HUES6 (cell line): ENCODE data around the gene SPN.
"Not testable (repeated sequence)": the region's sequence is repeated elsewhere in the genome, so short reads cannot be mapped to it uniquely, and the experiment has no call there.

Experiments used
- H3K27ac ChIP-seq: 2 replicates; pipeline ENCODE4 v1.7.0; 2013; ENCODE audit warnings: low read depth, mild to moderate bottlenecking, low read length, inconsistent platforms
- H3K27me3 ChIP-seq: 2 replicates; pipeline ENCODE4 v1.6.1; 2013; ENCODE audit warnings: low read length; ENCODE audit not compliant: control insufficient read depth, insufficient read depth
- H3K36me3 ChIP-seq: 2 replicates; pipeline ENCODE4 v1.6.1; 2013; ENCODE audit warnings: low read length; ENCODE audit not compliant: control insufficient read depth, insufficient read depth
- H3K4me1 ChIP-seq: 2 replicates; pipeline ENCODE4 v1.6.1; 2013; ENCODE audit warnings: low read length; ENCODE audit not compliant: control insufficient read depth, insufficient read depth
- H3K4me3 ChIP-seq: 2 replicates; pipeline ENCODE4 v1.5.1; 2013; ENCODE audit warnings: low read depth, low read length
- H3K9ac ChIP-seq: one replicate; pipeline ENCODE4 v1.6.1; 2013; ENCODE audit warnings: mild to moderate bottlenecking, low read length
- H3K9me3 ChIP-seq: 2 replicates; pipeline ENCODE4 v1.6.1; 2013; ENCODE audit warnings: low read depth, low read length; ENCODE audit not compliant: control insufficient read depth, insufficient read depth

SPN gene

GRCh38 chr16:29628707-29629106 lies 34.3 kb upstream of the SPN start:
- H3K27me3 ChIP-seq, H3K4me3 ChIP-seq, H3K36me3 ChIP-seq, H3K9ac ChIP-seq, H3K9me3 ChIP-seq, H3K4me1 ChIP-seq, H3K27ac ChIP-seq: not testable (repeated sequence)

DNA sequence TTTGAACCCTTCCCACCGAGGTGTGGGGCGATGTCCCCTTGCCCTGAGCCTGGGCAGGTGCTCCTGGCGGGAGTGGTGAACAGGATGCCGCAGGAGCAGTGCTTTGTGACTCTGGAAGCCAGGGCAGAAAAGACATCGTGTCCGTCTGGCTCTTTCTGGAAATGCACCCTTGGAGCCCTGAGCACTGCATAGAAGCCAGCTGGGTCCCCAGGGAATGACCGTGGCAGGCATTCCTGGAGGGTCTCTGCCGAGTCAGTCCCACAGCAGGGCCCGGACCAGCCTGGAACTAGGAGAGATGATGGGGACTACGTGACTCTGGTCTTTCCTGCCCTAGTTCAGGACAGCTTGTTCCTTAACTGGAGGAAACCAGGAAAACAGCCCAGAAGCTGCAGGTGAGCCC lies 33.7 kb upstream of the SPN start:
- not testable (repeated sequence) for H3K27ac ChIP-seq, H3K4me3 ChIP-seq, H3K4me1 ChIP-seq, H3K9ac ChIP-seq, H3K36me3 ChIP-seq, H3K27me3 ChIP-seq, H3K9me3 ChIP-seq

DNA sequence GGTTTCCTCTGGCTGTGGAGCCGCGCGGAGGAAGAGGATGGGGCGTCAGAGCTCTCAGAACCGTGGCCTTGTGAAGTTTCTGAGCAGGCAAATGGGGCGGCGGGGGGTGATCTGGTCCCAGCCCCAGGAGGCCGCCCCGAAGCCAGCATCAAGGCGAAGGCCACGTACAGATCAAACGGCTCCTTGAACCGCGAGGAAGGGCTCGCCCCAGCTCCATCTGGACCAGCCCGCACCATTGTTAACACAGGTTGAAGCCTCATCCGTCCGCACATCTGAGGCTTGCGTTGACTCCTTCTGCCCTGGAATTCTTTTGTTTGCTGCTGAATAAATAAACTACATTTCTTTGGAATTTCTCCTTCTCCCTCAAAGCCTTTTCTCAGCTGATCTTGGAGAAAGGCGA lies 31.4 kb upstream of the SPN start:
- H3K9me3 ChIP-seq, result not testable (repeated sequence)

DNA sequence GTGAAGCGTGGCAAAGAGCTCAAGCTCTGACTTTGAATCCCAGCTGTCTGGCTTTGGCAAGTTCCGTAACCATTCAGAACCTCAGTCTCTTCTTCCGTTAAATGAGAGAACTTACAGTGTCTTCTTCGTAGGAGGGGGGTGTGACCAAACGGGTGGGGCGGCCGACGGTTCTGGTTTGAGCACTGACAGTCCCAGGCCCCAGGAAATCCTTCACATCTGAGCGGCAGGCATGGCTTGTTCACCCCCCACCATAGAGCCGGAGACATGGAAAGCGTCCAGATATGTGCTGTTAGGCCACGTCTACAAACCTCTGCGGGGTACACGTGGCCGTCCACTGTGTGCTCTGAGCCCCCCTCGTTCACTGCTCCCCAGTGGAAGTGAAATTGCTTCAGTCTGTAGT lies 27.1 kb upstream of the SPN start:
- not testable (repeated sequence) for H3K27me3 ChIP-seq, H3K4me1 ChIP-seq, H3K9me3 ChIP-seq, H3K36me3 ChIP-seq, H3K4me3 ChIP-seq, H3K27ac ChIP-seq, H3K9ac ChIP-seq

More for the DNA sequence above, 31.4 kb upstream of the SPN start:
- not testable (repeated sequence) for H3K9ac ChIP-seq, H3K36me3 ChIP-seq, H3K4me1 ChIP-seq, H3K4me3 ChIP-seq, H3K27me3 ChIP-seq, H3K27ac ChIP-seq

- not testable (repeated sequence) for H3K4me3 ChIP-seq, H3K27ac ChIP-seq, H3K9ac ChIP-seq, H3K36me3 ChIP-seq, H3K4me1 ChIP-seq, H3K27me3 ChIP-seq, H3K9me3 ChIP-seq
These were observed 26.7 kb upstream of the SPN start for GRCh38 chr16:29636368-29636767.

DNA sequence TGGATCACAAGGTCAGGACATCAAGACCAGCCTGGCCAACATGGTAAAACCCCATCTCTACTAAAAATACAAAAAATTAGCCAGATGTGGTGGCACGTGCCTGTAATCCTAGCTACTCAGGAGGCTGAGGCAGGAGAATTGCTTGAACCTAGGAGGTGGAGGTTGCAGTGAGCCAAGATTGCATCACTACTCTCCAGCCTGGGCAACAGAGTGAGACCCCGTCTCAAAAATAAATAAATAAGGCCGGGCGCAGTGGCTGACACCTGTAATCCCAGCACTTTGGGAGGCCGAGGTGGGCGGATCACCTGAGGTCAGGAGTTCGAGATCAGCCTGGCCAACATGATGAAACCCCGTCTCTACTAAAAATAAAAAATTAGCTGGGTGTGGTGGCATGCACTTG lies 24.3 kb upstream of the SPN start:
- H3K9me3 ChIP-seq, H3K36me3 ChIP-seq, H3K4me1 ChIP-seq, H3K27me3 ChIP-seq, H3K4me3 ChIP-seq, H3K27ac ChIP-seq, H3K9ac ChIP-seq: not testable (repeated sequence)

- no peak overlapping the region for H3K27ac ChIP-seq
- no peak overlapping the region for H3K9ac ChIP-seq
These were observed 21.5 kb upstream of the SPN start for GRCh38 chr16:29641561-29641960.

GRCh38 chr16:29643596-29643995 lies 19.5 kb upstream of the SPN start:
- Histone ChIP-seq H3K36me3 (no peaks in the 10 kb centered on the region), H3K4me1 (no peaks in the 10 kb centered on the region), H3K27me3 (no peaks in the 10 kb centered on the region), H3K27ac (no peak overlapping the region), H3K9me3 (no peaks in the 10 kb centered on the region), H3K4me3 (no peak overlapping the region), H3K9ac (no peak overlapping the region)

More at GRCh38 chr16:29641561-29641960, 21.5 kb upstream of the SPN start:
- no peaks in the 10 kb centered on the region for H3K36me3 ChIP-seq
- no peaks in the 10 kb centered on the region for H3K27me3 ChIP-seq
- H3K4me1 ChIP-seq, result no peaks in the 10 kb centered on the region
- no peak overlapping the region for H3K4me3 ChIP-seq
- no peaks in the 10 kb centered on the region for H3K9me3 ChIP-seq

- Histone ChIP-seq H3K9me3 (no peaks in the 10 kb centered on the region), H3K27ac (no peak overlapping the region), H3K4me3 (no peak overlapping the region), H3K4me1 (peaks cover 2% of the 10 kb centered on the region; the same call in 1 of the 2 replicates), H3K9ac (no peak overlapping the region), H3K36me3 (no peaks in the 10 kb centered on the region), H3K27me3 (no peaks in the 10 kb centered on the region)
These were observed 18.6 kb upstream of the SPN start for GRCh38 chr16:29644338-29644857.

DNA sequence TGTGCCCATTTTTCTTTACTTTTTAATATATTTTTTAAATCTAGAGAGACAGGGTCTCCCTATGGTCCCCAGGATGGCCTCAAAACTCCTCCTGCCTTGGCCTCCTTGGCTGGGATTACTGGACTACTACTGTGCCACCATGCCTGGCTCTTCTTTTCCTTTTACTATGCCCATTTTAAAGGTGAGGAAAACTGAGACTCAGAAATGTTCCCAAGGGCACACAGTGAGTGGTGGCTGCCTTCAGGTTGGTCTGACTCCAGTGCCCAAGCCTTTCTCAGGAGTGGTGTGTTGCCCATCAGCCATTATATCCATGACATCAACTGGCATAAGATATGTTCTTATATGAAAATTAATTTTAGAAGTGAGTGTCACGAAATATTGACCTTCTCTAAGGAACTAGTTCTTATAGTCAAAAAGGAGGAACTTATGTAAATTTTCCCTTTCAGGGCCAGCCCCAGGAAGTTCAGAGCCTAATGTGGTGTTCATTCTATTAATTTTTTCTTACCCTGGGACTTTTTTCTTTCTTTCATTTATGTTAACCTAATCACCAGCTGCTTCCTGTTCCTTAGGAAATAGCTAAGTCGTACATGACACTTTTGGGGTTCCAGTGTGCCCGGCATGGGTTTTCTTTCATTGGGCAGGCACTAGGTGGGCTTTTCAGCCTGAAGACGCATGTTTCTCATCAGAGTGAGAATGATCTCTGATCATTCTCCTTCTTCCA lies 17.9 kb upstream of the SPN start:
- Histone ChIP-seq H3K36me3 (no peaks in the 10 kb centered on the region), H3K9ac (no peak overlapping the region), H3K4me1 (peaks cover 8% of the 10 kb centered on the region; the same call in 1 of the 2 replicates), H3K9me3 (no peaks in the 10 kb centered on the region), H3K27me3 (no peaks in the 10 kb centered on the region), H3K27ac (no peak overlapping the region), H3K4me3 (no peak overlapping the region)

GRCh38 chr16:29645694-29646187 lies 17.3 kb upstream of the SPN start:
- Histone ChIP-seq H3K27me3 (no peaks in the 10 kb centered on the region), H3K36me3 (no peaks in the 10 kb centered on the region), H3K4me3 (no peak overlapping the region), H3K4me1 (peaks cover 8% of the 10 kb centered on the region; the same call in 1 of the 2 replicates), H3K9me3 (no peaks in the 10 kb centered on the region), H3K9ac (no peak overlapping the region), H3K27ac (no peak overlapping the region)
